ENCODE data around the gene DLD.
"Not testable (repeated sequence)": the region's sequence is repeated elsewhere in the genome, so short reads cannot be mapped to it uniquely, and the experiment has no call there.

Gene DLD

DNA sequence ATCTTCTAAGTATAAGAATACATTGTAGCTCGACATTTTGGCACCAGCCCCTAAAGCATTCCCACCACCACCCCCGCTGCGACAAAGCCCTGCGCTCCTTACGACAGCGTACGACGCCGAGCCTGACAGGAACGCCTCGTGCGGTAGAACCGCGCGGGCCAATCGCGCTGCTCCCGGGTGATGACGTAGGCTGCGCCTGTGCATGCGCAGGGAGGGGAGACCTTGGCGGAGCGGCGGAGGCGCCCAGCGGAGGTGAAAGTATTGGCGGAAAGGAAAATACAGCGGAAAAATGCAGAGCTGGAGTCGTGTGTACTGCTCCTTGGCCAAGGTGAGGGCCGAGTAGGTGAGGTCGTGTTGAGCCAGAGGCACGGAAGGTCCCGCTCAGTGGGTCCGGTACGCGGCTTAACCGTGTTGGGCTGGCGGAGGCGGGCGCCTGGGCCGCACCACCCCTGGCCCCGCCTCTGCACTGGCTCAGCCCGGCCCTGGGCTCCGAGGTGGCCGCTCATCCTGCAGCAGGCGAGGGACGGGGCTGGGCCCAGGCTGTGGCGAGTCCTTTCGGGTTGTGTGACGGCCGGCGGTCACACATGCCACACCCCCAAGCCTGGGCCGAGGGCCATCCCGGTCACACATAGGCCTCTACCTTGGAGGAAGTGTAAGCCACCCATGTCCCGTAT, at the start of gene DLD:
TSS of gene DLD (plus strand) at position 222 of the 674 bp plus-strand sequence. CDS start at position 290, 68 bp downstream.
- peak; percentile 88 to 91 for DNase-seq

- no peak for DNase-seq
Observed at GRCh38 chr7:107842213-107842612, 48.8 kb upstream of the DLD start.

GRCh38 chr7:107843184-107843583, 47.8 kb upstream of the DLD start:
- DNase-seq, result no peak

- DNase-seq, result no peak
Observed at GRCh38 chr7:107846324-107846723, 44.7 kb upstream of the DLD start.

DNA sequence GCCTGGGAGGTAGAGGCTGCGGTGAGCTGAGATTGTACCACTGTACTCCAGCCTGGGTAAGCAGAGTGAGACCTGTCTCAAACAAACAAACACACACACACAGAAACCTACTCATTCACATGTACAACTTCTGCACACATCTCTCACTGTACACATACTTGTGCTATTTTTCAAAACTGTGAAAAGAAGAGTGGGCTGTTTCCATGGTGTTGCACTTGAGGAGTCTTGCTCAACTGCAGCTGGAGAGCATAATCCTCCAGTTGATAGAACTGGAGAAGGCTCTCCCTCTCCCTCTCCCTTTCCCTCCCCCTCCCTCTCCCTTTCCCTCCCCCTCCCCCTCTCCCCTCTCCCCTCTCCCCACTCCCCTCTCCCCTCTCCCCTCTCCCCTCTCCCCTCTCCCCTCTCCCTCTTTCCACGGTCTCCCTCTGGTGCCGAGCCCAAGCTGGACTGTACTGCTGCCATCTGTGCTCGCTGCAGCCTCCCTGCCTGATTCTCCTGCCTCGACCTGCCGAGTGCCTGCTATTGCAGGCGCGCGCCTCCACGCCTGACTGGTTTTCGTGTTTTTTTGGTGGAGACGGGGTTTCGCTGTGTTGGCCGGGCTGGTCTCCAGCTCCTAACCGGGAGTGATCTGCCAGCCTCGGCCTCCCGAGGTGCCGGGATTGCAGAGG, 43.7 kb upstream of the DLD start:
- DNase-seq, result no peak

DNA sequence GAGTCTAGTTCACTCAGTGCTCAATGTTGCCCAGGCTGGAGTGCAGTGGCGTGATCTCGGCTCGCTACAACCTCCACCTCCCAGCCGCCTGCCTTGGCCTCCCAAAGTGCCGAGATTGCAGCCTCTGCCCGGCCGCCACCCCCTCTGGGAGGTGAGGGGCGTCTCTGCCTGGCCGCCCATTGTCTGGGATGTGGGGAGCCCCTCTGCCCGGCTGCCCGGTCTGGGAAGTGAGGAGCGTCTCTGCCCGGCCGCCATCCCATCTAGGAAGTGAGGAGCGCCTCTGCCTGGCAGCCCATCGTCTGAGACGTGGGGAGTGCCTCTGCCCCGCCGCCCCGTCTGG, 43.2 kb upstream of the DLD start:
- not testable (repeated sequence) for DNase-seq

GRCh38 chr7:107848211-107848610, 42.8 kb upstream of the DLD start:
- DNase-seq, result not testable (repeated sequence)

DNA sequence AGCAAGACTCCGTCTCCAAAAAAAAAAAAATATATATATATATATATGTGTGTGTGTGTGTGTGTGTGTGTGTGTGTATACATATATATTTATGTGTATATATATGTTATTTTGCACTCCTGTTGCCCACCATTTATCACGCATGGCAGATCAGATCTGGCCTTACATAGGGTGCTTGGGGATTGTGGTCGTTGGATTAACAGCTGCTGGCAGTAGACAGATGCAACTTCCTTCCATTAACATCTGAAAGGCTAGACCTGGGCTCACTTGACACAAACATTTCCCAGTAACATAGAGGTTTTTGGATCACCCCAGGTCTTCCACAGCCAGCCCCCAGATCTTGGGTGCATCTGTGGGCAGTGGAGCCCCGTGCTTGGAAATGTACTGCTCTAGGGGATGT, 40.8 kb upstream of the DLD start:
- DNase-seq, result no peak

DNA sequence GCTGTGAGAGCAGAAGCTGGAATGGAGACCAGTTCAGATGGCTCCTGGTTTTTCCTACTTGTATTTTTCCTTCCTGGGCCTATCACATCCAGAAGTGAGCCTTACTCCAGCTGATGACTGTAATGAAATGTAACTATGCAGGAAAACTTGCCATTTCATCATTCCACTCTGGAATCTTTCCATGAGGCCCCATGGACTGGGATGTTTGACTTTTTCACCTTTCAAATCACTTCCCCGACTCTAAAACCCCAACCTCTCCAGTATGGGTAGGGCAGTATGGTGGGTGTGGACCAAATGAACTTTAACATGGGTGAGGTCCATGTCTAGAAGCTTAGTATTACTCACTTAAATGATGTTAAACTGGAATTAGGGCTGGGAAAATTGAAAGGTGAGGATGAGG, 40.3 kb upstream of the DLD start:
- DNase-seq, result no peak

DNA sequence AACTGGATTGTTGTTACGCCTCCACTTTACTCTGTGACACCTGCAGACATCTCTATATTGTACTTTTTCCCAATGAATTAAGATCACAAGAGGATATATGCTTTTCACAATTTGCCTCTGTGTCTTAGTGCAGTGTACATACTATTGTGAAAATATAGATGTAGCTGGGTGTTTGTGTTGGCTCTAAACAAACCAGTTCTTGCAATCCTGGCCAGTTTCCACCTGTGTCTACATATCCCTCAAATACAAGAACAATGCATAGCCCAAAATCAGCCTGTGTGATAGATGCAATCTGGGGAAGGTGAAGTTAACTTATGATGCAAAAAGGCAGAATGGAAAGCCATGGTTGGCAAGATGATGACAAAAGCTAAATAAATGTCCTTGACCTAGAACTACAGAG, 36.5 kb upstream of the DLD start:
- no peak for DNase-seq

GRCh38 chr7:107854989-107855388, 36.0 kb upstream of the DLD start:
- DNase-seq, result no peak

GRCh38 chr7:107856806-107857540, 34.0 kb upstream of the DLD start:
- no peak for DNase-seq

DNA sequence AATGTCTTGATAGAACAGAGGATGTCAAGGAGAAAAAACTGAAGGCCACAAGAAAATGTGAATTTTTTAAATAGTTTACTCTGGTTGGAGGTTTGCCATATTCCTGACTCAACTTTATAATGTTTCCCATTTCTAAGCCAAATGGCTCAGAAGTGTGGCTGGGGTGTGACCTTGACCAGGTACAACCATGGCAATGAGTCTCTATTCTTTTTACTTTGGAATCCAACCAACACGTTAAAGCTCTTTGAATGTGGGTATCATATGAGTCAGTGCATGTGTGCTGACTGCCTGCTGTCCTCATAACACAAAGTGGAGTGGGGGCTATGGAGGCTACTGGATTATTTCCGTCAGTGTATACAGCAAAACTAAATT, 33.5 kb upstream of the DLD start:
- DNase-seq, result no peak

- DNase-seq, result no peak
Observed at GRCh38 chr7:107858280-107858679, 32.7 kb upstream of the DLD start.

DNA sequence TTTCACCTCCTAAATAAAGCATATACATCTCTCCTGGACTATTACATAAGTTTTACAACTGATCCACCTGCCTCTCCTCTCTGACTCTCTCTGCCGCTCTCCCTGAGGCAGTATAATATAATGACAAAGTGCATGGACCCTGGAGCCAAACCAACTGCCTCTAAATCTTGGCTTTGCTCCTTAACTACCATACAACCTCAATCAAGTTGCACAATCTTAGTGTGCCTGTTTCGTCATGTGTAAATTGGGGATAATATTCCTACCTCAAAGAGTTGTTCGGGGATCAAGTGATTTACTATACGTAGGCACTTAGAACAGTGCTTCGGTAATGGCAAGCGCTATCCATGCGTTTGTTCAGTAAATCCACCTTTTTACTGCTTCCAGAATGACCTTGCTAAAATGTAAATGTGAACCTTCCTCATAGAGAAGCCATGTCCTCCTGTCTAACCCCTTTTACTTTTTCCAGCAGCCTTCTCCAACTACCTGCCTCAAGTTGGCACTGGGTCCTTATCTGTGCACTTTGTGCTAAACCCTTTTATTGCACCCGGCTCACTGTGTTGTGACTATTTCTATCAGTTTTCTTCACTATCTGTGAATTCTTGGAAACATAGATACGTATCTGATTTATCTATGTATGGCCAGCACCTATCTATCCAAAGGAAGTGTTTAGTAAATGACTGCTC, 30.6 kb upstream of the DLD start:
- DNase-seq, result no peak

DNA sequence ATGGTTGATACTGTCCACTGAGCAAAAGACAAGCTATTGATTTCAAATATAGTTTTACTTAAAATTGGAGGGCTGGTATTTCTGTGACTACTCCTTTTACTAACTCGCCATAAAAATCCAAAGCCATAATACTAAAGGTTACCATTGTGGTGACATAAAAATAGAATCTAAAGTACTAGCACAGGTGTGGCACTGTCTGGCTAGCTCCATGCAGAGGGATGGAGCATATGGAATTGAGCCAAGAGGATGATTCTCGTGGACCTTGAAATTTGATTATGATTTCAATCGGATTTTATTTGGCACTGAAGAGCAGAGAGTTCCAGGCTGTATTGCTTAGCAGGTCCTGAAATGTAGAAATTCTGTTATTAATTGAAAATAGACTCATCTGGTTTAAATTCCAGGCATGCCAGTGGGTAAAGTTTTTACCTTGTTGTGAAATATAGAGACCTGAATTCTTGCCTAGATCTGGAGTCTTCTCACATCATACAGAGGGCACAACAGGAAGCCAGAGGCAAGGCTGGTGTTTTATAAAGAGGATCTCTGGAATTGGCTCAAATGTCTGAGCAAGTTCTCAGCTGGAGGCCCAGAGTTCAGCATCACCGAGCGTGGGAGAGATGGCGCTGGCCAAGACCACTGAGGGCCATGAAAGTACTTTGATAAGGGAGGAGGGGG, 29.9 kb upstream of the DLD start:
- DNase-seq, result no peak

DNA sequence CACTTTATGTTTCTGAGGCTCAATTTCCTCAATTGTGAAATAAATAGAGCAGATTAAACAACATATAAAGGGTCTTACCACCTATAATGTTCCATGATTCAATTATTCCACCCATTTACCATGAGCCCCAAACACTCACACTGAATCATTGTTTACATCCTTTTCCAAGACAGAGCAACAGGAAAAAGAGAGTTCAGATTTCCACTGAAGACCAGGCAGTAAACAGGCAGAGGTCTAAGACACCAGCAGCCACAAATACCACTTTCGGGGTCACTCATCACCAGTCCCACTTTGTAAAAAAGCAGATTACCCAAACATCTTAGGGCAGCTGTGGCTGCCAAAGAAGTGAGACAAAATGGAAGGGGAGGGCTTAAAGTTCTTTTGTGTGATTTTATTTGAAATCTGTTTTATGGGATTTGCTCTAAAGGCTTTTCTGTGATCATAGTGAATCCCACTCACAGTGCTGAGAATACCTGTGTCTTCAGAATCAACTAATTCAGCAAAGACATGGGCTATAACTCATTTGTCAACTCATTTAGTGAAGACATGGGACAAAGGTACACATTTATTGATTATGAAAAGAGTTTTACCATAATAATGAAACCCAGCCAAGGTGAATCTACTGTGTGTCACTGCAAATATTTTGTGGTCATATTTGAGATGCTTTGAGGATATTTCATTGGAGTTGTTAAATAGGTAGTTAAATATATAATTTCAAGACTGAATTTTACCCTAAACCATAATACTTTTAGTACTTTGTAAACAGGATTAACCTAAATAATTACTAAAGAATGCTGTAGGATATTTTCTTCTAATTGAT, 24.8 kb upstream of the DLD start:
- DNase-seq, result no peak

GRCh38 chr7:107867858-107868466, 23.0 kb upstream of the DLD start:
- no peak for DNase-seq

- DNase-seq, result no peak
Observed at GRCh38 chr7:107870427-107871000, 20.5 kb upstream of the DLD start.

GRCh38 chr7:107874111-107874510, 16.9 kb upstream of the DLD start:
- no peak for DNase-seq
